ENCODE measurements around the gene ARHGAP23.
"Not testable (repeated sequence)": the region's sequence is repeated elsewhere in the genome, so short reads cannot be mapped to it uniquely, and the experiment has no call there.

Gene ARHGAP23

DNA sequence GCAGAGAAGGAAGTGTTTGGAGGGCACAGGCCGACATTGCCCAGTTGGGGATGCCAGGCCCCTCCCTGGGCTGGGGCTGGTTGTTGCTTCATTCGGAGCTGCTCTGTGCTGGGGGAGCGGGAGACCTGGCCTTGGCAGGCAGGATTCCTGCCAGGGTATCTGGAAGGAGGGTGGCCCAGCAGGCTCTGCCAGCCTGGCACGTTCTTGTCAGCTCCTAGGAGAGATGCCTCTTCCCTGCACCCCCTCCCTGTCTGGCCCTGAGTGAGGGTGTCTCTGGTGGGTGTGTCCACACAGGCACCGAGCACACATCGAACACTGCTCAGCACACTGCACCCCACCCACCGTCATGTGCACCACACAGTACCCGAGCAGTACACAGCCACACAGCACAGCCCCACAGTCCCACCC, 35.2 kb downstream of the ARHGAP23 start:
- no peak for DNase-seq

DNA sequence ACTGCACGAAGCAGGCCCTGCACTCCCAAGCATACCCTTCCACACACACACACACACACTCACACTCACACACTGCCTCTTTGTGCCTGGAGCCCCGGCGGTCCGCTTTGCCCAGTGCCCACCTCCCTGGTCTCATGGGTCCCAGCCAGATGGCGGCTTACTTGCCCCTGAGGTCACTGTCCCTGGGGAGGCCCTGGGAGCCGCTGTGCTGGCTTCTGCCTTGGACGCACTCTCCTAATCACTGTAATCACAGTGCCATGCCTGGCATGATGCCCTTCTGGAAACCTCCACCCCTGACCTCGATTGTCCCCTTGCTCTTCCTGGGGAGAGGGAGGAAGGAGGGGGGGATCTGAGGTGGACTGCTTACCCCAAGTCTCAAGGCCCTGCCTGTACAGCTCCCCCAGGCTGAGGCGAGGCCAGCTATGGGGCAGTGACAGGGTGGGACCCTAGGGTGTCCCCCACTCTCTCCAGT, 36.0 kb downstream of the ARHGAP23 start:
- no peak for DNase-seq

DNA sequence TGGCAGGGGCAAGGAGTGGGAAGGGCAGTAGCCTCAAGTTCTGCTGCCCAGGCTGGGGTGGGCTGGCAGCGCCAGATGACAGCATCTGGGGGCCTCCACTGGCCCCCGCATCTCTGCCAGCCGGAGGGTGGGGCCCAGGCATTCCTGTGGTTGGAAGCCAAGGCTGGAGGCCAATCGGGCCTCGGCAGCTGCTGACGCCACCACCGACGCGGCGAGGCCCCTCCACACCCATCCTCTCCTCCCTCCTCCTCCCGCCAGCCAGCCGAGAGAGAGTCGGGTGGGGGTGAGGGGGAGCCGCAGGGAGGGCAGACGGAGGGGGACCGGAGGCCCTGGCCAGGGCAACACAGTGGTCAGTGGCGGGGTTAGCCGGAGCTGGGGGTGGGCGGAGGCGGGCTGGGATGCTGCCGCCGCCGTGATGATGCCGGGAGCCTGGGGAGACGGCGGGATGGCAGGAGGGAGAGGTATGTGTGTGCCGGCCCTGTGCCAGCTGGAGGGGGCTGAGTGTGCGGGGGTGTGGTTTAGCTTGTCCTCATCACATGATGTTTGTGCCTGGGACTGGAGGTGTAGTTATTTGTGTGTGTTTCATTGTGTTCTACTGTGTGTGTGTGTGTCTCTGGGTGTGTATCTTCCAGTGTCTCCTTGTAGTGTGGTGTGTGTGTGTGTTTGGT, 36.6 kb downstream of the ARHGAP23 start:
- DNase-seq, result peak; percentile 93

DNA sequence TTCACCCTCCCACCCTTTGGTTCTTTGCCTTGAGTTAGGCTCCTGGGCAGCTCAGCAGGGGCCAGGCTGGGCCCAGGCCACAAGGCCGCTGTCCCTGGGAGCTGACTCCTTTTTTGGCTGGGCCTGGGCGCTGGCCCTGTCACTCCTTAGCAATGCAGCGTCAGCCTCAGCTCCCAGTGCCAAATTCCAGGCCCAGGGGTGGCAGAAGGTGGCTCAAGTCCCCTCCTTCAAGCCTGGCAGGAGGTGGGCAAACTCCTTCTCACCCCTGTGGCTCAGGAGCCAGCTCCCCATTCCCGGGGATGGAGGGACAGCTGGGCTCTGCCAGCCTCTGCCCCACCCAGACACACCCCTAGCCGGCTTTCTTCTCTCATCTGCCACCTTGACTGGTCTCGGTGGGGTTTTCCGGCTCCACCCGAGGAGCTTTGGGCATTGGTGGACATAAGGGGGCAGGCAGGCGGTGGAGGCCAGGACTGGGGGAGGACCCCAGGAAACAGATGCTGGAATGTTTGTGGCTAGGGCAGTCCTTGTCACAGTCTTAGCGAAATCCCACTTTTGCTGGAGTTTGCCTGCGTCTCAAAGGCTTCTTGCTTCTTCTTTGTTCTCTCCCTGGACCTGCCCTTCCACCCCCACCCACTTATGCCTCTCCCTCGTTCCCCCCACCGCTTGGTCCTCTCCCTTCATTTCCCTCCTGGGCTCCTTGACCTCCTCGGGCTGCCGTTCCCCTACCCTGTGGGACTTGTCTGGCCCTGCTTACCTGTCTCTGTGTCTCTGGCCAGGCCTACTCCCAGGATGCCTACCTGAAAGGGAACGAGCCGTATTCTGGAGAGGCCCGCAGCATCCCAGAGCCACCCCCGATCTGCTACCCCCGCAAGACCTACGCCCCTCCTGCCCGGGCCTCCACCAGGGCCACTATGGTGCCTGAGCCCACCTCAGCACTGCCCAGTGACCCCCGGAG, 37.4 kb downstream of the ARHGAP23 start:
- peak; percentile 63 for DNase-seq

DNA sequence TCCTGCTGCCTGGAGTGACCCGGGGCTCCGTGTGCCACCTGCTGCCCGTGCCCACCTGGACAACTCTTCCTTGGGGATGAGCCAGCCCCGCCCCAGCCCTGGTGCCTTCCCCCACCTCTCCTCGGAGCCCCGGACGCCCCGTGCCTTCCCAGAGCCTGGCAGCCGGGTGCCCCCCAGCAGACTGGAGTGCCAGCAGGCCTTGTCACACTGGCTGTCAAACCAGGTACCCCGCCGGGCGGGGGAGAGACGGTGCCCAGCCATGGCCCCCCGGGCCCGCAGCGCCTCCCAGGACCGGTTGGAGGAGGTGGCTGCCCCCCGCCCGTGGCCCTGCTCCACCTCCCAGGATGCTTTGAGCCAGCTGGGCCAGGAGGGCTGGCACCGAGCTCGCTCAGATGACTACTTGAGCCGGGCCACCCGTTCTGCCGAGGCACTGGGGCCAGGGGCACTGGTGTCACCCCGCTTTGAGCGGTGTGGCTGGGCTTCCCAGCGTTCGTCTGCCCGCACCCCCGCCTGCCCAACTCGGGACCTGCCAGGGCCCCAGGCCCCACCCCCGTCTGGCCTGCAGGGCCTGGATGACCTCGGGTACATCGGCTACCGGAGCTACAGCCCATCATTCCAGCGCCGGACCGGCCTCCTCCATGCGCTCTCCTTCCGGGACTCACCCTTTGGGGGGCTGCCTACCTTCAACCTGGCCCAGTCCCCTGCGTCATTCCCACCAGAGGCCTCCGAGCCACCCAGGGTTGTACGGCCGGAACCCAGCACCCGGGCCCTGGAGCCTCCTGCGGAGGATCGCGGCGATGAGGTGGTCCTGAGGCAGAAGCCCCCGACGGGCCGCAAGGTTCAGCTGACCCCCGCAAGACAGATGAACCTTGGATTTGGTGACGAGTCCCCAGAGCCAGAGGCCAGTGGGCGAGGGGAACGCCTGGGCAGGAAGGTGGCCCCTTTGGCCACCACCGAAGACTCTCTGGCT, 38.4 kb downstream of the ARHGAP23 start:
- no peak for DNase-seq

DNA sequence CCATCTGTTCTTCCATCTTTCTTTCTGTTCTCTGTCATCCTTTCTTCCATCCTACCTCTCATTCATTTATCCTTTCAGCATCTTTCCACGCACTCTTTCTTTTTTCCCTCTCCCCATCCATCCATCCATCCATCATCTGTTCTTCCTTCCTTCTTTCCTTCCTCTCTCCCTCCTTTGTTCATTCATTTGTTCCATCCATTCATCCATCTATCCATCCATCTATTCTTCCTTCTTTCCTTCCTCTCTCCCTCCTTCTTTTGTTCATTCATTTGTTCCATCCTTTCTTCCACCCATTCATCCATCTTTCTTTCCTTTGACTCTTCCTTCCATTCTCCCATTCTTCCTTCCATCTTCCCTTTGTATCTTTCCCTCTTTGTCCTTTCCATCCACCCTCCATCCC, 39.2 kb downstream of the ARHGAP23 start:
- no peak for DNase-seq

DNA sequence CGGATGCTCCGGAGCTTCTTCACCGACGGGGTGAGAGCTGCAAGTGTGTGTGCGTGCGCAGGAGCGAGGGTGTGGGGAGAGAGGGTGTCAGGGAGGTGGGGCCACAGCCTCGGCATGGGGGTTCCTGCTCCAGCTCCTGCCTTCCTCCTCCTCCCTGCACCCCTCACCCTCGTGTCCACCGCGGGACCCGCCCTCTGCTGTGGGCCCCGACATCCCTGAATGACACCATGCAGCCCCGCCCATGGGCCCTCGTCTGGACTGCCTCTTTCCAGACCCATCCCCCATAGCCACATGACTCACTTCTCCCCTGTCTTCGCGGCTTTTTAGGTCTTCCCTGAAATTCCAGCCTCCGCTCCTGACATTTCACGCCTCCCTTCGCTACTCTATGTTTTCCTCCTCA, 41.6 kb downstream of the ARHGAP23 start:
- DNase-seq, result peak; percentile 85

DNA sequence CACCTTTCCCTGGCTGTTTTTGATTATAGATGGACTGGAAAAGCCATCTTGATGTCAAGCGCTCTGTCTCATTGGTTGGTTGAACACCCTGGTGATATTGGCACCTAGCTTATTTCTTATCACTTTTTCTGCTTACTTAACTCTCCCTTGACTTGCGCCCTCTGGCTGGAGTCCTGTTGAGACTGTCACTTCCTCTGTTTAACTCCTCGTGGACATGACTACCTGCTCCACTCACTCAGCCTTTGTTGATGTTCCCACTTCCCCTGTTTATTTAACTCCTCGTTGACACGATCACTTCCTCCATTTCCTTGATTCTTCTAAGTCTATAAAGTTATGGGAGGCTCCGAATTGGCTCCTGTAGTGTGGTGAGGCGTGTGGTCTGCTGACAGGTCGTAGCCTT, 43.0 kb downstream of the ARHGAP23 start:
- DNase-seq, result not testable (repeated sequence)

DNA sequence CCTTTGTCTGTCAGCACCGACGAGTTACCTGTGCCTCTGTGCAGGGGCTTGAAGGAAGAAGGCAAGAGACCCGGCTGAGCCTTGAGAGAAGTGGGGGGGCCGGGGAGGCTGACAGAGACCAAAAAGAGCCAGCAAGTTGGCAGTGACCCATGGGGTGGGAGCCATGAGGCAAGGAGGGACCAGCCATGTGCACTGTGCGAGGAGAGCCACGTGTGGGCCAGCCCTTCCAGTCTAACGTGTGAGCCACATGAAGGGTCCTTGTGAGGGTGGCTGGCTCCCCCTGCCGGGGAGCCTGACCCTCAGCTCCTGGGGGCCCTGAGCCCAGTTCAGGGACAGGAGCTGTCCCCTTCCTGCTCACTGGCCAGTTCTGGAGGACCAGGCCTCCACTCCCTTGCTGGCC, 46.4 kb downstream of the ARHGAP23 start:
- peak; percentile 62 for DNase-seq

DNA sequence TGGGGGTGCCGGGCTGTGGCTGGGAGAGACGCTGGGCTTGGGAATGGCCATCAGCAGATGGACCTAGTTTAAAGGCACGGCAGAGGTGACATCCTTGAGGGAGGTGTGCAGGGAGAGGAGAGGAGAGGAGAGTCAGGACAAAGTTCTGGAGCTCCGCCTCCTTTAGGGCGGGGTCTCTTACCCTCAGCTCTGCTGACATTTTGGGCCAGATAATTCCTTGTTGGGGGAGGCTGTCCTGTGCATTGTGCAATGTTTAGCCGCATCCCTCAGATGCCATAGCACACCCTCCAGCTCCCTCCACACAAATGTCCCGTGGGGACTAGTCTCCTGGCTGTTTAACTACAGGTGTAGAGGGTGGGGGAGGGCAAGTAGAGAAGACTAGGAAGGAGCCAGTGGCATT, 48.3 kb downstream of the ARHGAP23 start:
- DNase-seq, result no peak

DNA sequence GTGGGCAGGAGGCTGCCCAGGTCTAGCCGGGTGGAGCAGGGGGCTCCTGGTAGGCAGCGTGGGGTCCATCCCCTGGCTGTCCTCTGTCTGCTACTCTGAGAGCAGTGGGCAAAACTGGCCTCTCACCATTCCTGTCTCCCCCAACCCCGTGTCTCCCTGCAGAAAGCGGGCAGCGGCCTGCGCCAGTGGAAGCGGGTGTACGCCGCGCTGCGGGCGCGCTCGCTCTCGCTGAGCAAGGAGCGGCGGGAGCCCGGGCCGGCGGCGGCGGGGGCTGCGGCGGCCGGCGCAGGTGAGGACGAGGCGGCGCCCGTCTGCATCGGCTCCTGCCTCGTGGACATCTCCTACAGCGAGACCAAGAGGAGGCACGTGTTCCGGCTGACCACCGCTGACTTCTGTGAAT, 49.2 kb downstream of the ARHGAP23 start:
- DNase-seq, result not testable (repeated sequence)

DNA sequence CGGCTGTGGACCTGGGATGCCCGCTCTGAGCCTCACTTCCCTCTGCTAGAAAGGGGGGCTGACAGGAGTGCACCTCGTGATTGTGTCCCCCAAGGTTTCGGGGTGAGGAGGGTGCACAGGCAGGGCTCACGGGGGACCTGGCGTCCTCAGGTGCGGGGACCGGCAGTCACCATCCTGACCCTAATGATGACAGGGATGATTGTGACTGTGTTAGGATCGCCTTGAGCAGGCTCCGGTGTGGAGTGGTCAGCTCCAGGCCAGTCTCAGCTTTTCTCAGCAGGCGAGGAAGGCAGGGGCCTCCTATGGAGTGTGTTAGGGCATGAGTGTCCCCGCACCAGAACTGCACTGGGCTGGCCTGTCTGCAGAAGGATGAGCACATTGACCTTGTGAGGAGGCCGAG, 49.7 kb downstream of the ARHGAP23 start:
- not testable (repeated sequence) for DNase-seq

DNA sequence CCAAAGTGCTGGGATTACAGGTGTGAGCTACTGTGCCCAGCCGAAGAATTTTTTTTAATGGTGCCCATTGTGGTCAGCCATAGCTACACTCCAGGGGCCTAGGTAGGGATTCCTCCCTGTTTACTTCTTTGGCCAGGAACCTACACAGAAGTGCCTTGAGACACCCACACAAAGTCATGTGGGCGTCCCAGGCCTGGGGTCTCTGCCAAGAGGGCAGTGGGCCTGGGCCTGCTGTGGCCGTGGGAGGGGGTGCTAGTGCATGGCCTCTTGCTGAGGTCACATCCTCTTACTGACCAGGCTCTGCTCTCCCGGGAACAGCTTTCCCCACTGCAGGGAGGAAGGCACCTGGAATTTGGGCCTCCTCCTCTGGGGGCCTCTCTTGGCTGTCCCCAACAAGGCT, 50.4 kb downstream of the ARHGAP23 start:
- DNase-seq, result not testable (repeated sequence)

DNA sequence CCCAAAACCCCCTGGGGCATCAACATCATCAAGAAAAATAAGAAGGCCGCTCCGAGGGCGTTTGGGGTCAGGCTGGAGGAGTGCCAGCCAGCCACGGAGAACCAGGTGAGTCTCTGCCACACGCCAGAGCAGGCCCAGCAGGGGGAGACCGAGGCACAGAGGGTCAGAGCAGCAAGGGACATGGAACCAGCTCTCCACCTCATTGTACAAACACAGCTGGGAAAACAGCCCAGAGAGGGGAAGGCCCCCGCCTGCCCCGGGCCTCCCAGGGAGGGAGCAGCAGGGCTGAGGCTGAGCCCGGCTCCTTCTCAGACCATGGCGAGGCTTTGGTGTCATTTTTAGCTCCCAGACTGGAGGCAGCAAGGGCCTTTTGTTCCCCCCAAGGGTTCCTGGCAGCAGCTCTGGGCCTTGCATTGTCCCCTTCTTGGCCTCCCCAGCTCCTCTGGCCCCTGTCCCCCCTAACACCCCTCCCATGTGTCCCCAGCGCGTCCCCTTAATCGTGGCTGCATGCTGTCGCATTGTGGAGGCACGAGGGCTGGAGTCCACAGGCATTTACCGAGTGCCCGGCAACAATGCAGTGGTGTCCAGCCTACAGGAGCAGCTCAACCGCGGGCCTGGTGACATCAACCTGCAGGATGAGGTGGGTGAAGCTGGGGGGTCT, 53.9 kb downstream of the ARHGAP23 start:
- not testable (repeated sequence) for DNase-seq

DNA sequence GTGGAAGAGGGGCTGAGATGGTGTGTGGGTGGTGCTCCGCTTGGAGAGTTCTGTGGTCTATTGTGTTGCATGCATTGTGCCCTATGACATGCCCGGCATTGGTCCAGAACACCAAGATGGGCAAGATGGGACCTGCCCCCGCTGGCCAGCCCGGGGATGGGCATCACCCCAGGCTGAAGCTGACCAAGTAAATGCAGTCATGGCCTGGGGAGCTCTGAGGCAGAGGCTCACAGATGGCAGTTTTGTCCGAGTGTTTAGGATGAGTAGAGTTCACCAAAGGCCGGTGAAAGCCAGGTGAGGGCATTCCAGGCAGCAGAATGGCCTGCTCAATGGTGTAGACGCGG, 54.4 kb downstream of the ARHGAP23 start:
- DNase-seq, result not testable (repeated sequence)

DNA sequence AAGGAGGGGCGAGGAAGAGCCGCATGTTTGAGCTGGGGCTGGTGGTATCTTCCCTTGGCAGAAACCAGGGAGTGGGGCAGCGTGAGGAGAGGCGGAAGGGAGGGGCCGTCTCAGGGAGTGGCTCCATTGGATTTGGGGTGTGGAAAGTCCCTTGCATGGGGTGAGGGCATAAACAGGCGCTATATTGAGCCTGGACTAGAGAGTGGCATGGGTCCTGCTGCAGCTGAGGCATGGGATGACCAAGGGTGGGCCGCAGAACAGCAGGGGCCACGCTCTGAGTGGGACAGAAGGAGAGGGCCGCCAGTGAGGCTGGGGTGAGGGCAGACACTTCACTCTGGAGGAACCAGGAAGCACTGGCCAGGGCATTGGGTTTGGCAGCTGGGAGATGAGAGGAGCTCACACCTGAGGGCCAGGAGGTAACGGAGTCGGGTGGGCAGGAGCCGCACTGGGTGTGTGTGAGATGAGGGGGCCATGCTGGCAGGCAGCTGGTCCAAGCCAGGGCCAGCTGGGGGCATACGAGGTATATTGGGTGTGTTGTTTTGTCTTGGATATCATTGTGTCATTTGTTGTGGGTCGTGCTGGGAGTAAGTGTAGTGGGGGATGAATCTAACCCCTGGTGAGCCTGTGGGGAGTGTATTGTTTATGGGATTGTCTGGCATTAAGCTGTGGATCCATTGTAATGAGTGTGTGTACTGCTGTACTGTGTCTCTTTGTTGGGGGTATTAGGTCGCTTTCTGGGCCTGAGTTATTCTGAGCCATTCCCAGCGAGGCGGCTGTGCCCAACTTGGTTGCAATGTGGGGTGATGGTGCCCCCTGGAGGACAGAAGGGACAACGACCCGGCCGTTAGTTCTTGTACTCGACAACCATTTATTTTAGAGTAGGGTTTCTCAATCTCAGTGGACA, 56.2 kb downstream of the ARHGAP23 start:
- DNase-seq, result peak; percentile 72

DNA sequence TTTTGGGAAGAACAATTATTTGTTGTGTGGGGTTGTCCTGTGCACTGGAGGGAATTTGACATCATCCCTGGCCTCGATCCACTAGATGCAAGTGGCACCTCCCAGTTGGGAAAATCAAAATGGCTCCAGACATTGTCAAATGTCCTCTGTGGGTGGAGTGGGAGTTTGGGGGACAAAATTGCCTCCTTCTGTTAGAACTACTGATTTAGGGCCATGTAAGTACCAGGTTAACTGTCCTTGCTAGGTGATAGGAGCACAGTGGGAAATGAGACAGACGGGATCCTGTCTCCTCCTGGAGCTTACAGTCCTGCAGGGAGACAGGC, 56.8 kb downstream of the ARHGAP23 start:
- no peak for DNase-seq

DNA sequence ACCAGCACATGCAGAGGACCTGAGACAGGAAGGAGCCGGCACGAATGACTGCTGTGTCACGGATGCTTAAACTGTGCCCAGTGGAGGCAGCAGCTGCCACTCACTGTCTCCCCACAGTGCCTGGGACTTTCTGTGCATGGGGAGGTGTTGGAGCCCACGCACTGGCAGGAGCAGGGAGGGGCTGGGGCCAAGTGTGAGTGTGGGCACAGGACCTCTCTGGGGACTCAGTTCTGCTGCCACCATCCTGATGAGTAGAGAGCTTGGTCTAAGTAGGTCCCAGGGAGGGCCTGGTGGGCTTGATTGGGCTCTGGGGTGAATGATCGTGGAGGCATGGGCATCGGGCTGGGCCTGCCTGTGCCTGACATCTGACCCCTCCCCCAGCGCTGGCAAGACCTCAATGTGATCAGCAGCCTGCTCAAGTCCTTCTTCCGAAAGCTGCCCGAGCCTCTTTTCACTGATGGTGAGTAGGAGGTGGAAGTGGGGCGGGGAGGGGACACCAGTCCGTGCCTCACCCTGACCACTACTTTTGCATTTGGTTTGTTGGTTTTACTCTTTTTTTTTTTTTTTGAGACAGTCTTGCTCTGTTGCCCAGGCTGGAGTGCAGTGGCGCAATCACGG, 57.5 kb downstream of the ARHGAP23 start:
- not testable (repeated sequence) for DNase-seq

DNA sequence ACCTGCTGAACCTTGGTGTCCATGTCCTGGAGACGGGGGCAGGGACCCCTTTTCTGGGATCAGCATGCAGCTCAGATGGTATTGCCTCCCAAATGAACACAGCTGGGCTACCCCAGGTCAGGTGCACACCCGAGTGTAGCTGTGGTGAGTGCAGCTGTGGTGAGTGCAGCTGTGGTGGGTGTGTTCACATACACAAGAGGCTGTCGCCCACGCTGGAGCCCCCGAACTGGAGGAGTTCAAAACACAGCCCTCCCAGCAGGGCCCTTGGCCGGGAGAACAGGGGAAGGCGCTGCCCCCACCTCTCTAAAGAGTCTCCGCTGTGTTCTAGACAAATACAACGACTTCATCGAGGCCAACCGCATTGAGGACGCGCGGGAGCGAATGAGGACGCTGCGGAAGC, 61.5 kb downstream of the ARHGAP23 start:
- not testable (repeated sequence) for DNase-seq

DNA sequence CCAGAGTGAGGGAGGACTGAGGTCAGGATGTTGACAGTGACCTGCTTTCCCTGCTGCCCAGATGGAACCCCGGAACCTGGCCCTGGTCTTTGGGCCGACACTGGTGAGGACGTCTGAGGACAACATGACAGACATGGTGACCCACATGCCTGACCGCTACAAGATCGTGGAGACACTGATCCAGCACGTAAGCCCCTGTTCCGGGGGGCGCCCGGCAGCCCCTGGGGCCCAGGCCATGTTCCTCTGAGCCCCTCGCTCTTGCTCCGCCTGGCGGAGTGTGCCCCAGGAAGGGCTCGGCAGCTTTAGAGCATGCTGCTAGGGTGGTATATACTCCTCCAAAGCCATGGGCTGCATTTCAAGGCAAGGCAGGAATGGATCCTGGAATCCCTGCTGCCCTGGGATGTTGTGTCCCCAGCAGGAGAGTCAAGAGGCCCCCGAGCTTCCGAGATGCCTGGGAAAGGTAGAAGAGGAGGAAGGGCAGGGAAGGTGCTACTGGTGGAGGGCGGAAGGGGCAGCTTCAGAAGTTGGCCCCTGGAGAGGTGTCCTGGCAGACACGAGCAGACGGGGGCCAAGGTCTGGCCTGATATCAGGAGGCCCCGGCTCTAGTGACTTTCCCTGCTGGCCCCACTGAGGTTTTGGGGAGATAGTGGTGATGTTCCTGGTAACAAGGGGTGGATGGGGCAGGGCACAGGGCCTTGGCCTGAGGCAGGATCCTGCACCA, 63.2 kb downstream of the ARHGAP23 start:
- not testable (repeated sequence) for DNase-seq
